Medulla oblongata (tissue), 1 donor: Measurements from ENCODE around the gene TMEM50B.
"Not testable (repeated sequence)": the region's sequence is repeated elsewhere in the genome, so short reads cannot be mapped to it uniquely, and the experiment has no call there.

ENCODE experiments used
- DNase-seq: peaks from one replicate; pipeline ENCODE4 v3.0.0-alpha.2; 2015; ENCODE audit errors: extremely low spot score

Gene TMEM50B

GRCh38 chr21:33479679-33480480, at the start of gene TMEM50B:
TMEM50B (minus strand) TSS chr21:33479974; CDS start chr21:33468885, 11,089 bp downstream.
- DNase-seq = peak; percentile 96

- DNase-seq = no peak
Measured at GRCh38 chr21:33522953-33523349, 43.2 kb upstream of the TMEM50B start.

- DNase-seq = no peak
Measured at GRCh38 chr21:33522297-33522952, 42.7 kb upstream of the TMEM50B start.

DNA sequence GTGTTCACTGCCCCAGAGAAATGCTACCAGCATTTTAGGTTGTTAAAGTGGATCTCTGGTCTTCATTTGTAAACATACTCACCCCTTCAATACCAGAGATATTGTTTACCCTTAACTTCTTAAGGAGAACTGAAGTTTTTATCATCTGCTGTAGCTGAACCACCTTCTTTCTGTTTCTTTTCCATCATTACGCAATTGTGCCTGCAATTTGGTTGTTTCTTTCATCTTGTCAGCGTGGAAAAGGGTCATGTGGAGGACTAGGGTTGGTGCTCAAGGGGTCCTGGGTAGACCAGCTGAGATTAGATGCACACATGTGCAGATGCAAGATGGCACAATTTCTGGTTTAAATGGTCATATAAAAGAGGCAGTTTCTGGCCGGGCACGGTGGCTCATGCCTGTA, 39.1 kb upstream of the TMEM50B start:
- no peak for DNase-seq

- no peak for DNase-seq
Measured at GRCh38 chr21:33514229-33514628, 34.5 kb upstream of the TMEM50B start.

- DNase-seq = no peak
Measured at GRCh38 chr21:33512481-33512880, 32.7 kb upstream of the TMEM50B start.

DNA sequence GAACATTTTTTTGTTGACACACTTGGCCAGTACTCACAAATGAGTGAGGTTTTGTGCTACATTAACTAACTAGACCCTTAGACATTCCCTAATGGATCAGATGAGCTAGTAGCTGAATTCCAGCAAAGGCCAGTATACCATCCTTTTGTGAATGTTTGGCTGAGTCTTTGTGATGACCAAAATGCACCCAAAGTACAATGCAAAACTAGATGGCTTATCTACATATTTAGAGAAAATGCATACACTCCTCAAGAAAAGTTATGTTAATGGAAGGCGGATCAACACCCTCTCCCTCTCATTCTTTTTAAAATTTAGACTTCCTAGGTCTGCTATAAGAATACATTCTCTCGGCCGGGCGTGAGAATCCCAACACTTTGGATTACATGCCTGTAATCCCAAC, 31.9 kb upstream of the TMEM50B start:
- DNase-seq = no peak

GRCh38 chr21:33510826-33511225, 31.1 kb upstream of the TMEM50B start:
- DNase-seq = no peak

DNA sequence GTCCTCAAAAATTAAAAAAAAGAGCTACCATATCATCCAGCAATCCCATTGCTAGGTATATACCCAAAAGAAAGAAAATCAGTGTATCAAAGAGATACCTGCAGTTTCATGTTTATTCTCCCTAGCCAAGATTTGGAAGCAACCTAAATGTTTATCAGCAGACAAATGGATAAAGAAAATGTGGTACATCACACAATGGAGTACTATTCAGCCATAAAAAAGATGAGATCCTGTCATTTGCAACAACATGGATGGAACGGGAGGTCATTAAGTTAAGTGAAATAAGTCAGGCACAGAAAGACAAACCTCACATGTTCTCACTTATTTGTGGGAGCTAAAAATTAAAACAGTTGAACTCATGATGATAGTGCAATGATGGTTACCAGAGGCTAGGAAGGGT, 27.2 kb upstream of the TMEM50B start:
- not testable (repeated sequence) for DNase-seq

DNA sequence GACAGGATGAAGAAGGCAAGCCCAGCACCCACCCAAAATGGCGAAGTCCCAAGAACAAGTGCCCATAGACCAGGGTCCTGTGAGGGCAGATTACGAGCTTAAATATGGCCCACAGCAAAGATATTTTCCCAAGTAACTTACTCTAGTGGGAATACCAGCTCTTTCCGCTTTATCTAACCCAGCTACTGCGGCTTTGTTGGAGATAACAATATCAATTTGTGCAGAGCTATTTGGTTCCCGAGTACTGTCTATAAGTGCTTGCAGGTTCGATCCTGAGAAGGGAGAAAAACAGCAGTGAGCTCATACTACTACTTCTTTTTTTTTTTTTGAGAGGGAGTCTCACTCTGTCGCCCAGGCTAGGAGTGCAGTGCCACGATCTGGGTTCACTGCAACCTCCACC, 26.1 kb upstream of the TMEM50B start:
- no peak for DNase-seq

GRCh38 chr21:33496345-33496744, 16.6 kb upstream of the TMEM50B start:
- no peak for DNase-seq

- DNase-seq = no peak
Measured at GRCh38 chr21:33495743-33496142, 16.0 kb upstream of the TMEM50B start.

GRCh38 chr21:33493756-33494155, 14.0 kb upstream of the TMEM50B start:
- no peak for DNase-seq

DNA sequence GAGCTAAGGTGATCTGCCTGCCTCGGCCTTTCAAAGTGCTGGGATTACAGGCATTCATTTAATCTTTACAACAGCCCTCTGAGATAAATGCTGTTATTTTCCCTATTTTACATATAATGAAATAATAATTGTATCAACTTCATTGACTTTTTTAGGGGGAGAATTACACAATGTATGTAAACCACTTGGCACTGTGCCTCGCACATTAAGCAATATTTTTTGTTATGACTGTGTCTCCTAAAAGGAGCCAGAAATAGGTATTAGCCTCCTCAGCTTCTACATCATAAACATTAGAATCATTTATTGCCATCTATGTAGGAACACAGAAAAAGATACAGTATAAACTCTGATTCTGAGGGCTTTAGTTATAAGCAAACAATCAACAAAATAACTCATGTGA, 12.8 kb upstream of the TMEM50B start:
- DNase-seq = no peak

GRCh38 chr21:33491373-33492102, 11.8 kb upstream of the TMEM50B start, which contains the start of gene DNAJC28:
DNAJC28 (minus strand) TSS chr21:33491716; CDS start chr21:33489393, 2,323 bp downstream.
- peak; percentile 97 for DNase-seq

DNA sequence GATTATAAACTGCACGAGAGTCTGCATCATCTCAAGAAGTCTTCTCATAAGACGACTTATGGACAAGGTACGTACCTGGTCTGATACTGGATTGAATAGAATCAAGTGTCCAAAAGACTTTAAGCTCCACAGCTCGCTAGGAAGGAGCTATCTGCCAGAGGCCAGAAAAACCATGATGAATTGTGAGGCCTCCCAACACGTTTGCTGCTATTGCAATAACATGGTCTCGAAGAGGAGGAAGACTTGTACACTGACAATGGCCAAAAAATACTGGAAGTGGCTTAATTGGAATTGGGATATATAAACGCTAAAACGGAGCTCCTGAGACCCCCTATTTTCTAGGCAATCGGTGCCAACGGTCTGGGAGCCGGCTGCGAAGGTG, 11.2 kb upstream of the TMEM50B start:
- DNase-seq = peak; percentile 27

DNA sequence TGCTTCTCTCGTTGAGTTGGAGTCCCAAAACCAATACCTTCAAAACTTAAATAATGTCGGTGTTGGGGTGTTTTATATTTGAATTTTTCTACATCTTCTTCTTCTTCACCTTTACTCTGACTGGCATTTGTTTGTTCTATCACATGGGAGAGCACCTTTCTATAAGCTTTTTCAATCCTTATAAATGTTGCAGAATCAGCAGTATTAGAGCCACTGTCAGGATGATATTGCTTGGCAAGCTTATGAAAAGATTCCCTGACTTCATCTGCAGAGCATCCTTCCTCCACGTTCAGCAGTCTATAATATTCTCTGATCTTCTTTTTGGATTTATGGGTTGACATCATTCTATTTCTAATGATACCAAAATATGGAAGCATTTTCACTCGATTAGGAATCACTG, 9.2 kb upstream of the TMEM50B start:
- no peak for DNase-seq

DNA sequence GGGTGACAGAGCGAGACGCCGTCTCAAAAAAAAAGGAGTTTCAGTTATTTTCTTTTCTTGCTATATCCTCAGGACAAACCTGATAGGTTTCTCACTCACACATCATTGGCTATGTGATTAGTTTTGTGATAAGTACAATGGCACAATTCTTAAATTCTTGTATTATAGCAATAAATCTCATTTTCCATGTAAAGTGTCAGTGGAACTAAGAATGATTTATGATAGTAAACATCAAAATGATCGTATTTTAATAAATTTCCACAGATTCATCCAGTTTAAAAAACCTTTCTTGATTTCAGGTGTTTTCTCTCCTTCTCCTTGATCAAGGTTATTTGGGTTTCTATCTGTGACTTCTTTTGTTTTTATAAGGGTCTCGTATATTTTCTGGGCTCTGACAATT, 8.2 kb upstream of the TMEM50B start:
- DNase-seq = no peak

DNA sequence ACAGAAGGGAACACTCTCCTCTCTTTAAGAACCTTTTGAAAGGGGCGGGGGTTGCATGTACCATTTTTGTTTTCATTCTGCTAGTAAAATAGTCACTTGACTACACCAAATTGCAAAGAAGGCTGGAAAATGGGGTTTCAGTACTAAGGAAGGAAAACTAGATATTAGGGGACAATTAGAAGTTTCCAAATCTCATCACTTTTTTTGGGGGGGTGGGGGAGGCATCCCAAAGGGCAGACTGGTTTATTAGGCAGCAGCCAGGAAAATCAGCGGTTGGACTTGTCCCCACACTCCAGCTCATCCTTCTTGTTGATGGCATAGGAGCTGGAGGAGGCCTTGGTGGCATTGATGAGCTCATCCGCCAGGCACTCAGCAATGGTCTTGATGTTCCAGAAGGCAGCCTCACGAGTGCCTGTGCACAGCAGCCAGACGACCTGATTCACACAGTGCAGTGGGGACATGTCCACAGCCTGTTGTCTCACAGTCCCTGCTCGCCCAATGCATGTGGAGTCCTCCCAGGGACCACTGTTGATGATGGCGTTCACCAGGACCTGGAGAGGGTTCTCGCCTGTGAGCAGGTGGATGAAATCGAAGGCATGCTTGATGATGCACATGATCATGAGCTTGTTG, 1.7 kb upstream of the TMEM50B start:
- DNase-seq = no peak

GRCh38 chr21:33480481-33481103, 818 bp upstream of the TMEM50B start:
- DNase-seq = no peak

- peak; percentile 28 for DNase-seq
Measured at GRCh38 chr21:33478935-33479678, 667 bp downstream of the TMEM50B start.
